Subcutaneous abdominal adipose tissue (tissue), 5 donors: ENCODE results near the gene ARL2.

Experiments
- H3K27ac ChIP-seq: one replicate; pipeline ENCODE4 v1.7.0; 2013; ENCODE audit warnings: low read depth, mild to moderate bottlenecking, inconsistent platforms, low read length, moderate library complexity
- H3K27me3 ChIP-seq, 5 donors: one replicate each; pipeline ENCODE4 v1.7.0; 2013; ENCODE audit warnings: low read length in 5 of 5, inconsistent platforms in 1 of 5; ENCODE audit not compliant: control insufficient read depth in 5 of 5, insufficient read depth in 4 of 5
- H3K36me3 ChIP-seq, 5 donors: one replicate each; pipeline ENCODE4 v1.7.0; 2013; ENCODE audit warnings: low read length in 5 of 5; ENCODE audit not compliant: control insufficient read depth in 5 of 5, insufficient read depth in 5 of 5
- H3K4me1 ChIP-seq, 5 donors: one replicate each; pipeline ENCODE4 v1.7.0; 2013; ENCODE audit warnings: low read length in 5 of 5, mild to moderate bottlenecking in 3 of 5, moderate library complexity in 1 of 5; ENCODE audit not compliant: control insufficient read depth in 5 of 5, insufficient read depth in 5 of 5
- H3K4me3 ChIP-seq, 5 donors: one replicate each; pipeline ENCODE4 v1.7.0; 2013; ENCODE audit warnings: low read length in 5 of 5, low read depth in 1 of 5
- H3K9ac ChIP-seq, 5 donors: one replicate each; pipeline ENCODE4 v1.7.0; 2013; ENCODE audit warnings: low read length in 5 of 5, mild to moderate bottlenecking in 4 of 5, moderate library complexity in 3 of 5
- H3K9me3 ChIP-seq, 5 donors: one replicate each; pipeline ENCODE4 v1.7.0; 2013; ENCODE audit warnings: low read length in 5 of 5; ENCODE audit not compliant: control insufficient read depth in 5 of 5
- donor health status: healthy.
- donor health status: healthy.
- donor health status: healthy.
- donor health status: healthy.
- donor health status: healthy.

ARL2 gene

GRCh38 chr11:65040847-65041622 is 27.1 kb downstream of the ARL2 start, which contains the start of gene SAC3D1:
SAC3D1 (plus strand) TSS chr11:65041210; CDS start chr11:65041293, 83 bp downstream.
- H3K27ac ChIP-seq, result peak within 1 kb of the TSS; percentile 88
- H3K9me3 ChIP-seq, result no peaks in the 10 kb centered on the region
- H3K4me3 ChIP-seq, result peak within 1 kb of the TSS; percentile 59 to 82 (median 76)
- H3K27me3 ChIP-seq, result no peaks in the 10 kb centered on the region
- peaks cover 0 to 50% (median 33%) of the 10 kb centered on the region in 5 donors for H3K4me1 ChIP-seq
- H3K9ac ChIP-seq, result peak within 1 kb of the TSS in 4 of 5 donors; percentile 72 to 80 (median 76)
- H3K36me3 ChIP-seq, result peaks cover 0 to 49% (median 40%) of the 10 kb centered on the region in 5 donors

GRCh38 chr11:65042891-65043290 is 28.9 kb downstream of the ARL2 start:
- no peaks in the 10 kb centered on the region for H3K27me3 ChIP-seq
- no peak overlapping the region for H3K4me3 ChIP-seq
- H3K9ac ChIP-seq, result peak overlapping the region in 1 of 5 donors; percentile 56
- peaks cover 0 to 33% (median 30%) of the 10 kb centered on the region in 5 donors for H3K36me3 ChIP-seq
- H3K4me1 ChIP-seq, result peaks cover 0 to 52% (median 38%) of the 10 kb centered on the region in 5 donors
- H3K27ac ChIP-seq, result no peak overlapping the region
- no peaks in the 10 kb centered on the region for H3K9me3 ChIP-seq

- H3K9me3 ChIP-seq, result no peaks in the 10 kb centered on the region
- H3K4me1 ChIP-seq, result peaks cover 0 to 56% (median 44%) of the 10 kb centered on the region in 5 donors
- H3K36me3 ChIP-seq, result peaks cover 0 to 25% (median 21%) of the 10 kb centered on the region in 5 donors
- H3K27ac ChIP-seq, result no peak overlapping the region
- H3K4me3 ChIP-seq, result no peak overlapping the region
- H3K9ac ChIP-seq, result peak overlapping the region in 2 of 5 donors; percentile 1 to 52
- no peaks in the 10 kb centered on the region for H3K27me3 ChIP-seq
Measured at GRCh38 chr11:65043881-65044501, 30.0 kb downstream of the ARL2 start.

GRCh38 chr11:65045061-65045460 is 31.1 kb downstream of the ARL2 start:
- Histone ChIP-seq H3K9ac (no peak overlapping the region), H3K4me1 (peaks cover 0 to 52% (median 44%) of the 10 kb centered on the region in 5 donors)

GRCh38 chr11:65045728-65046127 is 31.8 kb downstream of the ARL2 start:
- H3K4me1 ChIP-seq, result peaks cover 0 to 46% (median 38%) of the 10 kb centered on the region in 5 donors
- H3K4me3 ChIP-seq, result no peak overlapping the region
- no peak overlapping the region for H3K27ac ChIP-seq
- peaks cover 0 to 22% (median 16%) of the 10 kb centered on the region in 5 donors for H3K36me3 ChIP-seq
- H3K9me3 ChIP-seq, result no peaks in the 10 kb centered on the region
- no peaks in the 10 kb centered on the region for H3K27me3 ChIP-seq
- no peak overlapping the region for H3K9ac ChIP-seq

More at GRCh38 chr11:65045061-65045460, 31.1 kb downstream of the ARL2 start:
- Histone ChIP-seq H3K36me3 (peaks cover 0 to 22% (median 16%) of the 10 kb centered on the region in 5 donors), H3K9me3 (no peaks in the 10 kb centered on the region), H3K4me3 (no peak overlapping the region), H3K27me3 (no peaks in the 10 kb centered on the region), H3K27ac (no peak overlapping the region)

- Histone ChIP-seq H3K27me3 (peaks cover 0 to 4% (median 0%) of the 10 kb centered on the region in 5 donors), H3K27ac (no peak overlapping the region), H3K9ac (peak overlapping the region in 4 of 5 donors; percentile 38 to 77 (median 56)), H3K4me1 (peaks cover 0 to 32% (median 31%) of the 10 kb centered on the region in 5 donors), H3K9me3 (no peaks in the 10 kb centered on the region), H3K4me3 (peak overlapping the region; percentile 42 to 71 (median 66)), H3K36me3 (peaks cover 0 to 22% (median 16%) of the 10 kb centered on the region in 5 donors)
Measured at GRCh38 chr11:65047581-65048422, 33.8 kb downstream of the ARL2 start.

- H3K4me1 ChIP-seq, result peaks cover 0 to 15% (median 15%) of the 10 kb centered on the region in 5 donors
- no peaks in the 10 kb centered on the region for H3K36me3 ChIP-seq
- H3K9me3 ChIP-seq, result no peaks in the 10 kb centered on the region
- H3K27me3 ChIP-seq, result peaks cover 0 to 9% (median 0%) of the 10 kb centered on the region in 5 donors
- H3K27ac ChIP-seq, result no peak overlapping the region
- no peak overlapping the region for H3K4me3 ChIP-seq
- H3K9ac ChIP-seq, result no peak overlapping the region
Measured at GRCh38 chr11:65051398-65051858, 37.5 kb downstream of the ARL2 start.

GRCh38 chr11:65053827-65054508 is 40.0 kb downstream of the ARL2 start:
- Histone ChIP-seq H3K9me3 (no peaks in the 10 kb centered on the region), H3K9ac (no peak overlapping the region), H3K27ac (no peak overlapping the region), H3K27me3 (peaks cover 0 to 12% (median 3%) of the 10 kb centered on the region in 5 donors), H3K4me1 (no peaks in the 10 kb centered on the region), H3K36me3 (no peaks in the 10 kb centered on the region), H3K4me3 (no peak overlapping the region)

- Histone ChIP-seq H3K27ac (no peak overlapping the region), H3K4me1 (no peaks in the 10 kb centered on the region), H3K9ac (no peak overlapping the region), H3K36me3 (no peaks in the 10 kb centered on the region), H3K9me3 (no peaks in the 10 kb centered on the region), H3K27me3 (peaks cover 0 to 17% (median 3%) of the 10 kb centered on the region in 5 donors), H3K4me3 (no peak overlapping the region)
Measured at GRCh38 chr11:65055538-65055937, 41.6 kb downstream of the ARL2 start.
